HG02938 (cell line): ENCODE measurements around the gene GRP.
A peak's percentile ranks its signal among the peaks of the same experiment; 100 is the strongest.
"Not testable (repeated sequence)": the region's sequence is repeated elsewhere in the genome, so short reads cannot be mapped to it uniquely, and the experiment has no call there.

Source experiments
- ATAC-seq: cut with Tn5 transposase; IDR thresholded peaks from one replicate; pipeline ENCODE4 v1.9.1; 2021; ENCODE audit warnings: mild to moderate bottlenecking, moderate library complexity; ENCODE audit not compliant: unreplicated experiment

The GRP gene

GRCh38 chr18:59228351-59228750 is 8.4 kb downstream of the GRP start:
- no peak for ATAC-seq

DNA sequence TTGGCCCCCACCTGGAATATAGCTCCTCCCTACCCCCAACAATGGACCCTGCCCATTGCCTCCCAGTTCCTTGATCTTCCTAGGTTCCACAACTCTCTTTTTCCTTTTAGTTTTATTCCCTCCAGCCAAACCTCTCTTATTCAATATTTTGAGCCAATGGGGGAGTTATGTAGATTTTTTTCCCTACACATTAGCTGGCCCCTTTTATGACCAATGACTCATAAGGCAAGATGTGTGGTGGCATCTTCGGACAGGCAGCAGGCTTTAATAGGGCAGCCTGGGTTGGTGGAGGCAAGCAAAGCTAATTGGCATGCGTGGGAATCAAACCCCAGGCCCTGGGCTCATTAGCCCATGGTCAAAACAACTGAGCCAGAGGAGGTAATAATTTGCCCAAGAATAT is 9.2 kb downstream of the GRP start:
- ATAC-seq = no peak

GRCh38 chr18:59229701-59230443 is 9.9 kb downstream of the GRP start:
- no peak for ATAC-seq

DNA sequence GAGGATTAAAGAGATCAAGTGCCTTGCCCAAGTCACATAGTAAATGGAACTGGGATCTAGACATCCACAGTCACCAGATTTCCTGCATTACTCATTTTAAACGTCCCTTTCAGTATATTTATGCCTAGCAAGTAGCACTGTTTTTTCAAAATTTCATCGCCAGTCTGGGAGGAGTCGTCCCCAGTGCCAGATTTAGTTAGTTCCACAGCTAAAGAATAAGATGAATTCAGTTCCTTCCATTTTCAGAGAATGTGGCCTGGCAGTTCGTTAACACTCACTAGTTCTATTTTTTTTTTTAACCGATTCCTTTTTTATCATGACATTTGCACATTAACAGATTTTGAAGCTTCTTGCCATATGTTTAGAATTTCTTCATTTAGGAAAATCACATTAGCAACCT is 11.2 kb downstream of the GRP start:
- no peak for ATAC-seq

DNA sequence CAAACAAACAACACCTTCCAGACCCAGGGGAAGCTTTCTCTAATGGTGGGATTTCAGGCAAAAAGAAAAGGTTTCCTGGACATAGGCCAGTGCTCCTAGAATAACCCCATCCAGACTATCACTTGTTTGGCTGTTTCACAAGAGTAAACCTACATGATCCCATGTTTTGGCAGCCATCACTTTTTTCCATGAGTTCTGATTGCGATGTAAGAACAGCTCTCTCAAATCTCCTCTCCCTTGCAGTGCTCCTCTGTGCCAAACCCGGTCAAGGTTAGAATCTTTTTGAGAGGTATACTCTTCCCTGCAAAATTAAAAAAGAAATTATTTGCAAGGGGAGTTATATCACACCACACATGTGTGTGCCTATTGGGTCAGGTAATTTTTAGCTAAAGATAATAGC is 11.9 kb downstream of the GRP start:
- no peak for ATAC-seq

GRCh38 chr18:59232309-59233016 is 12.5 kb downstream of the GRP start:
- ATAC-seq = no peak

DNA sequence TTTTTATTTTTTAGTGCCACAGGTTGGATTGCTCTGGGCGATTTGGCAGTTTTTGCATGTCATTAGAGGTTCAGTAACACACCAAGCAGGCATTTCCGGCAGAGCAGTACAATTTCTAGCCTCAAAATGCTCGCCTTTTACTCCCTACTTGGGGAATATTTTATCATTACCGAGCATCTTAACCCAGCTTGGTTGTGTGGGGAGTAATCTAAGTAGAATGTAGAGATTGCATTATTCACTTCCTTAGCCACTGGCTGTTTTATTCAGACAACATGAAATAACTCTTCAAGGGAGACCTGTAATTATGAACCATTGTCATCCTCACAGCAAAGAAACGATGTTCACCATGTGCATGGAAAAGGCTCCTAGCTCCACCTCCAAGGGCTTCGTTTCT is 13.1 kb downstream of the GRP start:
- ATAC-seq = no peak

DNA sequence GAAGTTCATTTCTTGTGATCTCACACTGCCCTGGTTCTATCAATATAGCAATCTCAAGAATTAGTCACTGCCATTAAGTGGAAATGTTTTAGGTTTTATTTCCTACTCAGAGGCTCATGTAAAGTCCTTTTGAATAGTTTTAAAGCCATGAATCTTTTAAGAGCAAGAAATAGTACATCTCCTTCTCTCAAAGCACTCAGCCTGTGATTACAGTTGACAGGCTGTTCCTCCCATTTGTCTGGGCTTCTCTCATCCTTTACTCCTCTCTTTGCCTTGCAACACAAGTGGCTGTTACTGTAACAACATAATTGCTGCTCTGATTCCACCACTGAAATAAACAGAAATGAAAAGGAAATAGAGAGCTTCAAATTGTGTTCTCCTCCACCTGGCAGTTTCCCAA is 18.4 kb downstream of the GRP start:
- ATAC-seq = no peak

GRCh38 chr18:59239642-59240041 is 19.7 kb downstream of the GRP start:
- ATAC-seq = no peak

GRCh38 chr18:59242906-59243305 is 22.9 kb downstream of the GRP start:
- ATAC-seq = no peak

GRCh38 chr18:59246796-59247195 is 26.8 kb downstream of the GRP start:
- ATAC-seq = no peak

DNA sequence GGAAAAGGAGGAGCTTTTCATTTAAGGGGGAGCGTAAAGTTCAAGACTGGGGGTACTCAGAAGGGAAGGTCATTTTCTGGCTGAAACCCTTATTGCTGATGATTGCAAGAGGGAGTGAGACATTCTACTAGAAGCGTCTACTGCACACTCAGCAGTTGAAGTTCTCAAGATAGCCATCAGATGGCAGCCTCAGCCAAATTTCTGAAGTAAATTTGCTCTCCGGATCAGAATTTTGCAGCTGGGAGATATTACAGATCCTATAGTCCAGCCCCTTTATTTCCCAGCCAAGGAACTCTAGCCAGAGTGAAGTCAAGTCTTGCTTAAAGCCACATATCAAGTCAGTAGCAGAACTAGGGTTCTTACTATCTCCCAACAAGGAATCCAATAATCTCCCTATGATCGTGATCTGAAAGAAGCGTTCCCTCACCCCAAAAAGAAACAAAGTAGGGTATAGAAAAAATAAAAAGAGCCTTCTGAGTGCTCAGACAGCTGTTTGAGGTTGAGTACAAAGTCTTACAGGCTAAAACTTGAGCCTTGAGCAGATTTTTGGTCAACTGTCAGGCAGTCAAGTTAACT is 29.3 kb downstream of the GRP start:
- peak; percentile 65 for ATAC-seq

DNA sequence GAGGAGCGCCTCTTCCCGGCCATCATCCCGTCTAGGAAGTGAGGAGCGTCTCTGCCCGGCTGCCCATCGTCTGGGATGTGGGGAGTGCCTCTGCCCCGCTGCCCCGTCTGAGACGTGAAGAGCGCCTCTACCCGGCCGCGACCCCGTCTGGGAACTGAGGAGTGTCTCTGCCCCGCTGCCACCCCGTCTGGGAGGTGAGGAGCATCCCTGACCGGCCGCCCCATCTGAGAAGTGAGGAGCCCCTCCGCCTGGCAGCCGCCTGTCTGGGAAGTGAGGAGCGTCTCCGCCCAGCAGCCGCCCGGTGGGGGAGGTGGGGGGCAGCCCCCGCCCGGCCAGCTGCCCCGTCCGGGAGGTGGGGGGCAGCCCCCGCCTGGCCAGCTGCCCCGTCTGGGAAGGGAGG is 35.5 kb downstream of the GRP start:
- not testable (repeated sequence) for ATAC-seq

- ATAC-seq = not testable (repeated sequence)
Measured at GRCh38 chr18:59261842-59262241, 41.9 kb downstream of the GRP start.

GRCh38 chr18:59262243-59262642 is 42.3 kb downstream of the GRP start:
- ATAC-seq = not testable (repeated sequence)

DNA sequence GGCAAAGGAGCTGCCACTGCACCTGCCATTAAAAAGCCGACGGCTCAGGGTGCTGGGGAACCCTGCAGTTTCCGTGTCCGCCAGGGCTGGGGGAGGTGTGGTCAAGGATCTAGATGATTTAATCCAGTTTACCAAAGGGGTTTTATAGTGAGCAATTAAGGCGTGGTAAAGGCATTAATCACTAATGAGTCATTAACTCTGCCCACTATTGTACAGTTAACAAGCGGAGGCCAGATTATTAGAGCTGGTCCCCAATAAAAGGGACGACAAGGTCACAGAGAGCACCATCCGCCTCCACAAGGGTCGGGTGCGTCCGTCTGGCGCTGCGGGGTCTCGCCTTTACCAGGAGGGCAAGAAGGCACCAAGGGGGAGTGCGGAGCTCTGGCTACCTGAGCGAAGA is 43.7 kb downstream of the GRP start:
- ATAC-seq = no peak

DNA sequence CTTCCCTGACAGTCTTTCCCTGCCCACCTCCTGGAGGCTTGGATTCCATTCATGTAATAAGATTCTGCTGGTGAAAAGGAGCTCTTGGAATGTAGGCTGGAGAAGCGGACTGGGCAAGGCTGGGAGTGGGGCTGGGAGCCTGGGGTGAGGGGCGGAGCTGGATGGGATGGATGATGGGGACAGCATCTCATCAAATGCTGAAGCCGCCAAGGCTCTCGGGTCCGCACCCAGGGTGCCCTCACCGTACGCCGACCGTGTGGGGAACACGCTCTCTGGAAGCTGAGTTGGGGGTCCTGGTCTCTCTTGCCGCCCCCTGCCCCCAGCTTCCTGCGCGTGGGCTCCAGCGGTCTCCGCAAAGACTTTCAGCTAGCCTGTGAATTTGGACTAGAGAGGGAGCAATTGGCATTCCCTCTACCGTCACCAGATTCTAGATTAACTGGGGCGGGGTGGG is 44.2 kb downstream of the GRP start:
- ATAC-seq = no peak

DNA sequence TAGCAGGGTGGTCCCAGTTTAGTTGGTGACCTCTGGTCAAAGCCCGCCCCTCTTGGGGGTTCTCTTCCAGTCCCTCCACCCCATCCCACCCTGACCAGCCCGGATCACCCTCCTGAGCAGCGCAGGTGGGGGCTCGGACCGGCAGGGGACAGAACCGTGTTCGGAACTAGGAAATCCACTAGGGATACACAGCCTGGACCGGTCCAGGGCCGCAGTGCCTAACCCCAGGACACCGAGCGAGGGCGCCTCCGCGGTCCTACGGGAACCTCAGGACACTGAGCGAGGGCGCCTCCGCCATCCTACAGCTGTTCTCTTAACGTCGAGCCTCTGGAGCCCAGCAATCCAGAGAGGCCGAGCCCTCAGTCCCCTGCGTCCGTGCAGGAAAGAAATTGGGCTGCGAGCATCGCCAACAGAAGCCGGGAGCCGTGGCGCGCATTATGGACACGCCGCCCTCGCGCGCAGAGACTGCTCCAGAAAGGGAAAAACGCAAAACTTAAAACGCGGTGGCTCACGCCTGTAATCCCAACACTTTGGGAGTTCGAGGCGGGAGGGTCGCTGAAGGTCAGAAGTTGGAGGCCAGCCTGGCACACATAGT is 44.8 kb downstream of the GRP start:
- ATAC-seq = no peak

GRCh38 chr18:59265246-59265973 is 45.5 kb downstream of the GRP start:
- ATAC-seq = peak; percentile 41

GRCh38 chr18:59265974-59266369 is 46.0 kb downstream of the GRP start:
- ATAC-seq = no peak

DNA sequence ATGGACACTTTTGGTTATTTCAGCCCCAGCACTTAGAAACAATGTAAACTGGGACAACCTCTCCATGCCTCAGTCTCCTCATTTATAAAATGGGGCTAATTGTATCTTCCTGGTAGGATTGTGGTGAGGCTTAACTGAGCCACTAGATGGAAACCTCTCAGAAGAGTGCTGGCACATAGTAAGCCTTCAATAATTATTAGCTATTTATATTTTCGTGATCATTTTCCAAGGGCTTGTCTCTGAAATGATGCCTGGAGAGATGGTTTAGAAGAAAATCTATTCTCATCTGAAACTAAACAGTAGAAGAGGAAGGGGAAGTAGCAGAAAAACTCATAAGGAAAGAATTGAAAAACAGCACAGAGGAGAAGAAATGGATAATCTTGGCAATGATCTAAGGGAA is 46.5 kb downstream of the GRP start:
- no peak for ATAC-seq
